ENCODE measurements around the gene LZTS3. TPM values are rescaled to one million over a fixed set of nuclear protein-coding genes. Genes with fewer than 3 reads are reported as not detected.

LZTS3 gene
- total and polyA plus RNA-seq, 2 of the 13 experiments (the other 11 are each of a cell fraction or from before 2014, with no cell fraction given), result 10.1 to 31.3 TPM

DNA sequence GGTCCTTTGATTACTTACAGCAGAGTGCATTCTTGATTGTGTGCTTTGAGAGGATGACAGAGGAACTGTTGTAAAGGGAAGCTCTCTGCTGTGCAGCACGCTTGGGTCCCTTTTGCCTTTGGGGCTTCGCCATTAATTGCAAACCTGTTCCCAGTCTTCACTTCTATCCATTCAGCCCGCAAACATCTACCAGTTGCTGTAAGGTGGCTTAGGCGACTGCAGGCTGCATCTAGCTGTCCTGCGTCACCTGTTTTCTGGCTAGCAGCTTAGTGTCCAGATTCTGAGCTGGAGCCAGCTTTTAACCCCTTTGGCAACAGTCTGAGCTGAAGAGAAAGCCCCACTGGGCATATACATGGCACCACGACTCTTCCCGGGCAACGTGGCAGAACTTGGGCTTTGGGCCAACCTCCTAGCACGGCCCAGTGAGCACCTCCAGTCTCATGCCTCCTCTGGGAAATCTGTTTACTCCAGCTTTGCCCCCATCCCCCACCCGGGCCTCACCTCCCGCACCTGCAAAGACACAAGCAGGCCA, 11.2 kb downstream of the LZTS3 start (continued):
- TF ChIP-seq RFX5 (IDR thresholded peaks at IDR 0.05; ENCODE audit: low read depth, low read length) (no peak), ZNF703 (CRISPR knock-in tag; IDR thresholded peaks at IDR 0.05; ENCODE audit: borderline replicate concordance) (no peak), ZNF773 (CRISPR knock-in tag; IDR thresholded peaks at IDR 0.05; ENCODE audit: borderline replicate concordance) (no peak), ZNF20 (CRISPR knock-in tag; IDR thresholded peaks at IDR 0.05) (no peak), ZNF616 (CRISPR knock-in tag; IDR thresholded peaks at IDR 0.05; ENCODE audit: low read depth) (no peak), WIZ (CRISPR knock-in tag; IDR thresholded peaks at IDR 0.05) (no peak), YEATS4 (CRISPR knock-in tag; IDR thresholded peaks at IDR 0.05; ENCODE audit: borderline replicate concordance) (no peak), MAX (IDR thresholded peaks at IDR 0.05) (peak; percentile 35), SNAI1 (CRISPR knock-in tag; IDR thresholded peaks at IDR 0.05; ENCODE audit: borderline replicate concordance) (no peak), ZNF460 (CRISPR knock-in tag; IDR thresholded peaks at IDR 0.05; ENCODE audit: borderline replicate concordance) (no peak), ARID5B (CRISPR knock-in tag; IDR thresholded peaks at IDR 0.05) (peak; percentile 33; the same call in 1 of the 2 replicates), SOX13 (IDR thresholded peaks at IDR 0.05) (no peak), SOX13 (CRISPR knock-in tag; conservative IDR thresholded peaks at IDR 0.05 in 1 of 2, IDR thresholded peaks at IDR 0.05 in 1 of 2) (no peak), ZNF280D (CRISPR knock-in tag; IDR thresholded peaks at IDR 0.05) (no peak), GZF1 (CRISPR knock-in tag; IDR thresholded peaks at IDR 0.05) (no peak), ZBTB26 (CRISPR knock-in tag; IDR thresholded peaks at IDR 0.05; ENCODE audit: borderline replicate concordance) (no peak), MIXL1 (CRISPR knock-in tag; IDR thresholded peaks at IDR 0.05) (0 out of 2 replicates have a peak, but pooled peaks have one; percentile 23), RFX3 (CRISPR knock-in tag; IDR thresholded peaks at IDR 0.05) (no peak), RARG (CRISPR knock-in tag; IDR thresholded peaks at IDR 0.05; ENCODE audit: low read depth) (no peak), ZNF501 (CRISPR knock-in tag; IDR thresholded peaks at IDR 0.05) (peak; percentile 56; the same call in 1 of the 2 replicates)
- TF ChIP-seq, protein P1, sequence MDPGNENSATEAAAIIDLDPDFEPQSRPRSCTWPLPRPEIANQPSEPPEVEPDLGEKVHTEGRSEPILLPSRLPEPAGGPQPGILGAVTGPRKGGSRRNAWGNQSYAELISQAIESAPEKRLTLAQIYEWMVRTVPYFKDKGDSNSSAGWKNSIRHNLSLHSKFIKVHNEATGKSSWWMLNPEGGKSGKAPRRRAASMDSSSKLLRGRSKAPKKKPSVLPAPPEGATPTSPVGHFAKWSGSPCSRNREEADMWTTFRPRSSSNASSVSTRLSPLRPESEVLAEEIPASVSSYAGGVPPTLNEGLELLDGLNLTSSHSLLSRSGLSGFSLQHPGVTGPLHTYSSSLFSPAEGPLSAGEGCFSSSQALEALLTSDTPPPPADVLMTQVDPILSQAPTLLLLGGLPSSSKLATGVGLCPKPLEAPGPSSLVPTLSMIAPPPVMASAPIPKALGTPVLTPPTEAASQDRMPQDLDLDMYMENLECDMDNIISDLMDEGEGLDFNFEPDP (CRISPR knock-in tag; conservative IDR thresholded peaks at IDR 0.05), result no peak
